Breast epithelium (tissue), 3 donors: ENCODE data around the gene DYRK3.

Source experiments
- POLR2A ChIP-seq: fragments of 450-650 bp; IDR thresholded peaks from one replicate; pipeline ENCODE4 v1.6.1; 2016; ENCODE audit warnings: antibody characterized with exemption, mild to moderate bottlenecking, moderate library complexity
- POLR2AphosphoS5 ChIP-seq, 3 donors: sonication (generic); formaldehyde crosslinking; IDR thresholded peaks; one replicate each; pipeline ENCODE4 v1.6.1; 2017; ENCODE audit warnings: antibody characterized with exemption in 3 of 3
- TF ChIP-seq, protein P1 (sequence below), 3 donors: fragments of 450-650 bp; IDR thresholded peaks; one replicate each; pipeline ENCODE4 v1.5.1; 2016 to 2017; ENCODE audit warnings: antibody characterized with exemption in 3 of 3, mild to moderate bottlenecking in 3 of 3, moderate library complexity in 3 of 3

DNA sequence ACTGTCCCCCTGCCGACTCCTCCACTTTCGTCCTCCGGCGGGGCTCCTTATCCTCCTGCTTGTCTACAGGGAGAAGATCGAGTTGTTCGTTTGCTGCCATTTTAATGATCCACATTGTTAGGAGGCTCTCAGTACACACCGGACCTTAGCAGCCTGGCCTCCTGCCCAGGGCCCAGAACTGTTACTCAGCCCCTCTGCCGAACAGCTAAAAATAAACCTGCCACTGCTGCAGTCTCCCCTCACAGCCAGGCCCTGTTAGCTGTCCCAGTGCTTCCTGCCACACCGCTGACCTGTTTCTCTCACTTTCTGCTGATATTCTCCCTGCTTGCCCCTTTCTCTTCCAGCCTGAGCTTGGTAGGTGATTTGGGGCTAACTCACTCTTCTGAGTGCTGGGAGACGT is 57.7 kb downstream of the DYRK3 start:
- TF ChIP-seq POLR2A (no peak), POLR2AphosphoS5 (IDR thresholded peaks at IDR 0.05) (no peak)
- TF ChIP-seq, protein P1, sequence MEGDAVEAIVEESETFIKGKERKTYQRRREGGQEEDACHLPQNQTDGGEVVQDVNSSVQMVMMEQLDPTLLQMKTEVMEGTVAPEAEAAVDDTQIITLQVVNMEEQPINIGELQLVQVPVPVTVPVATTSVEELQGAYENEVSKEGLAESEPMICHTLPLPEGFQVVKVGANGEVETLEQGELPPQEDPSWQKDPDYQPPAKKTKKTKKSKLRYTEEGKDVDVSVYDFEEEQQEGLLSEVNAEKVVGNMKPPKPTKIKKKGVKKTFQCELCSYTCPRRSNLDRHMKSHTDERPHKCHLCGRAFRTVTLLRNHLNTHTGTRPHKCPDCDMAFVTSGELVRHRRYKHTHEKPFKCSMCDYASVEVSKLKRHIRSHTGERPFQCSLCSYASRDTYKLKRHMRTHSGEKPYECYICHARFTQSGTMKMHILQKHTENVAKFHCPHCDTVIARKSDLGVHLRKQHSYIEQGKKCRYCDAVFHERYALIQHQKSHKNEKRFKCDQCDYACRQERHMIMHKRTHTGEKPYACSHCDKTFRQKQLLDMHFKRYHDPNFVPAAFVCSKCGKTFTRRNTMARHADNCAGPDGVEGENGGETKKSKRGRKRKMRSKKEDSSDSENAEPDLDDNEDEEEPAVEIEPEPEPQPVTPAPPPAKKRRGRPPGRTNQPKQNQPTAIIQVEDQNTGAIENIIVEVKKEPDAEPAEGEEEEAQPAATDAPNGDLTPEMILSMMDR (IDR thresholded peaks at IDR 0.05): no peak
